K562 treated with DMSO at 1 percent for 4 hours (cell line): Measurements from ENCODE around the gene KRT80. TPM values are rescaled to one million over a fixed set of nuclear protein-coding genes. Genes with fewer than 3 reads are reported as not detected.

Experiments used
- total RNA-seq: library from RNA; unstranded; fragments of 300-600 nt; gene quantifications from 2 replicates; pipeline ENCODE4 v1.2.3, GENCODE V29; 2022; ENCODE audit not compliant: insufficient read depth

KRT80 gene
- total RNA-seq, result not detected in 2 replicates

GRCh38 chr12:52191841-52192791, at the start of gene KRT80:
Gene KRT80 (minus strand): TSS chr12:52192014. CDS start chr12:52191902, 112 bp downstream.

GRCh38 chr12:52232674-52233461, 41.1 kb upstream of the KRT80 start, which contains the start of gene KRT7:
Gene KRT7 (plus strand): TSS chr12:52233243. CDS start chr12:52233297, 54 bp downstream.

Other genes starting within 250 kb of the KRT80 start
- 6.7 and 10.8 TPM in 2 replicates for gene ACVR1B, start 240.3 kb downstream of the KRT80 start, total RNA-seq
- 7.1 and 7.2 TPM in 2 replicates for gene TAMALIN, start 185.1 kb downstream of the KRT80 start, total RNA-seq
- 3.6 and 5.1 TPM in 2 replicates for gene NR4A1, start 140.6 kb downstream of the KRT80 start, total RNA-seq
- gene ATG101, start 122.0 kb downstream of the KRT80 start, total RNA-seq, result 66.9 and 68.5 TPM in 2 replicates
- not detected in 2 replicates for gene SMIM41, start 112.3 kb downstream of the KRT80 start, total RNA-seq
- not detected in 2 replicates for gene KRT7, start 41.2 kb upstream of the KRT80 start, total RNA-seq
- not detected in 2 replicates for gene KRT86, start 82.6 kb upstream of the KRT80 start, total RNA-seq
- 0.75 and 1.1 TPM in 2 replicates for gene KRT81, start 99.5 kb upstream of the KRT80 start, total RNA-seq
- gene KRT83, start 129.4 kb upstream of the KRT80 start, total RNA-seq, result not detected in 2 replicates
- not detected in 2 replicates for gene KRT85, start 175.5 kb upstream of the KRT80 start, total RNA-seq
- not detected in 2 replicates for gene KRT84, start 193.6 kb upstream of the KRT80 start, total RNA-seq
- gene KRT82, start 214.3 kb upstream of the KRT80 start, total RNA-seq, result not detected in 2 replicates
- not detected in 2 replicates for gene KRT75, start 242.4 kb upstream of the KRT80 start, total RNA-seq